HG03432 (cell line): ENCODE data around the gene DPYSL4.
A peak's percentile ranks its signal among the peaks of the same experiment; 100 is the strongest.

ENCODE experiments used
- ATAC-seq: cut with Tn5 transposase; IDR thresholded peaks from one replicate; pipeline ENCODE4 v1.9.1; 2021; ENCODE audit warnings: mild to moderate bottlenecking, moderate library complexity; ENCODE audit not compliant: unreplicated experiment

DPYSL4 gene

GRCh38 chr10:132162590-132163277, 24.0 kb upstream of the DPYSL4 start:
- ATAC-seq = no peak

GRCh38 chr10:132163278-132163765, 23.4 kb upstream of the DPYSL4 start:
- ATAC-seq = peak; percentile 70

- no peak for ATAC-seq
Measured at GRCh38 chr10:132163826-132164515, 22.8 kb upstream of the DPYSL4 start.

- ATAC-seq = no peak
Measured at GRCh38 chr10:132164761-132165278, 21.9 kb upstream of the DPYSL4 start.

DNA sequence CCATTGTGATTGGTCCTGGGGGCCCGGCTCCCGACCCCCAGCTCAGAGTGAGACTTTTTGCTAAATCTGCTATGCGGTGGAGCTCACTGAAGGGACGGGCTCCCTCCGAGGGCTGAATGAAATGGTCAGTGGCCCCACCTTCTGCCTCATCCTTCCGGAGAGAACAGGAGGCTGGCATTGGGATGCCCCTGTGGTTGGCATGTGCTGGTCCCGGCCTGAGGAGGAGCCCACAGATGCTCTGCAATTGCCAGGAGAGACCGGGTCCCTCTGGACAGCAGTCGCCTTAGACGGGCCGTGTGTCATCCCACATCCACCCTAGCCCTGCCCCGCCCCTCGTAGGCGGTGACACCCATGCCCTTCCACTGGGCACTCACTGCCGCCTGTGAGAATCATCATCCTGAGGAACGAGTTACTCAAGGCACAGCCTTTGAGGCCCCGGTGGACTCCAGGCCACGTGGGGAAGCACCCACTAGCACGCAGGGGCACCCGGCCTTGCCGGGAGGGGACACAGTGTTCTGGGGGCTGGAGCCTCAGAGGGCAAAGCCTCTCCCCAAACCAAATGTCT, 21.2 kb upstream of the DPYSL4 start:
- ATAC-seq = no peak

DNA sequence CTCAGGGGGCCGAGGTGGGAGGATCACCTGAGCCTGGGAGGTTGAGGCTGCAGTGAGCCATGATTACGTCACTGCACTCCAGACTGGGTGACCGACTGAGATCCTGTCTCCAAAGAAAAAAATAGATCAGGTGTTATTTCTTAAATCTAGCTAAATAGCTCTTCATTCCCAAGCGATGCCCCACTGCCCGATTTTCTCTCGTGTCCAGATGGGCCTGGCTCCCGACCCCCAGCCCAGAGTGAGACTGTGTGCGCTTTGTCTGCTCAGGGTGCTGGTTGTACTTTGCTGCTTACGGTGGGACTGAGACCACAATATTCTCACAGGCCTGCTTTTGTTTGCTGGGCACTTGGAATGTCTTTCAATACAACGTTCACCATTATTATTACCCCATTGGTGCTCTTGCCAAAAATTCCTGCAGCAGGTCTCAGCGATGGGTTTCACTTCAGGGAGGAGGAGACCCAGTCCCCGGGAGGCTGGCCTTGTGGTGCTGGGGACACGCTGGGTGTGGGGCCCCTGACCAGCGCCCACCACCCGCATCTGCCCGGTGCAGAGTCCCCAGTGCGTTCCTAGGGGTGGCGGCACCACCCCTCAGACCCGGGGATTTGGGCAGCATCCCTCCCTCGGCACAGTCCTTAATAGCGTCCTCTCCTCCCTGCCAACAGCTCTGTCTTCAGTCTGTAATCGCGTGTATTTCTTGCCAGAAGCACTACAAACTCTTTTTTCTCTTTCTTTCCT, 20.4 kb upstream of the DPYSL4 start:
- no peak for ATAC-seq

DNA sequence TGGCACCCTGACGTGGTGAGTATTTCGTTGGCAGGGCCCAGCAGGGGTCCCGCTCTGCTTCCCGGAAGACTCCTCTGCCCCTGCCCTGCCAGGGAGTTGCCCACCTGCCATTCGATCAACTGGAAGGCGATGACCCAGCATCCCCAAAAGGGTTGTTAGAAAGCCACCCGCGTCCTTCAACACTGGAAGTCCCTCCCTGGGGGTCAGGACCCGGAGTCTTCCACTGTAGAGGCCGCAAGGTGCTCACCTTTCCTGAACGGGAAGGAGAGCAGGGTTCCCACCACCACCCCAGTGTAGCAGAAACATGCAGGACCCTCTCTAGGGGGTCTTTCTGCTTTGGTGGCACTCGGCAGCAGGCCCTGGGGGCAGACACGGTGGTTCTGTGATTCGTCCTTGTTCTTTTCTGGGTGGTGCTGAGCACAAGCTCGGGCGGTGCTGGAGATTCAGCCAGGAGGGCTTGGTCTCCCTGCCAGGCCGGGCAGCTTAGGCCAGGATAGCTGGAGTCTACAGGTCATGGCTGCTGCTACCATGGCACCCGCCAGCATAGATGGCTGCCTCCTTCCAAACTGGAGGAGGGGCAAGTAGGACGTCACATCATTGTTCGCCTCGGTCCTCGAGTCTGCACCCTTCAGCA, 19.6 kb upstream of the DPYSL4 start:
- ATAC-seq = no peak

GRCh38 chr10:132167976-132168375, 18.8 kb upstream of the DPYSL4 start:
- ATAC-seq = no peak

GRCh38 chr10:132168571-132169030, 18.1 kb upstream of the DPYSL4 start:
- ATAC-seq = no peak

- ATAC-seq = no peak
Measured at GRCh38 chr10:132169031-132169765, 17.6 kb upstream of the DPYSL4 start.

DNA sequence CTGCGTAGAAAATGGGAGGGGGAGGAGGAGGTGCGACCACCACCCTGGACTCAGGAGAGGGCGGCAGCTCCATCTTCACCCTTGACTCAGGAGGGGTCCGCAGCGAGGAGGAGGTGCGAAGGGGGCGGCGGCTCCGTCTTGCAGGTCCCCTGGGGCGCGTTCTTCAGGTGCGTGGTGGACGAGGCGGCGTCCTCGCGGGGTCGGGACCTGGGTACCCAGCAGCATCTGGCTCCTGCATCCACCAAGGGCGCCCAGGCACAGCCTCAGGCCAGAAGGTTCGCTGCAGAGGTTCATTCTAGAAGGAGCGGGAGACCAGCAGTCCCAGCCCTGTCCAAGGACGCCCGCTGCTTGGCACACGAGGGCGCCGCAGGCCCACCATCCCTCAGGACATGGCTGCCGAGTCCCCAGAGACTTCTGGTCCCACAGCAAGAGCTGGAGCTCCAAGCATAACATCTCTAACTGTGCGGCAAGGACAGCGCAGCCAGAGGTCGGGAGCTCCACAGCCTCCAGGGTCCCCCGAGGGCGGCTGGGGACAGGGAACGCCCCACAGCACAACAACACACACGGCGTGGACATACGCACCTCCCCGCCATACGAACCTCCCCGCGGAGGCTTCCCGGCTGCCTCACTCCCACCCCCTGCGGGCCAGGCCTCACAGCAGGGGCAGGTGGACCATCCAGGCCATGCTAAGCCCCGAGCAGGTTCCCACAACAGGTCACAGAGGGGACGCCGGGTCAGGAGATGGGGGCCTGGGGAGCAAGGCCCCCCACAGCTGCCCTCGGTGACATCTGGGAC, 16.8 kb upstream of the DPYSL4 start:
- no peak for ATAC-seq

- ATAC-seq = no peak
Measured at GRCh38 chr10:132170561-132171361, 16.0 kb upstream of the DPYSL4 start.

DNA sequence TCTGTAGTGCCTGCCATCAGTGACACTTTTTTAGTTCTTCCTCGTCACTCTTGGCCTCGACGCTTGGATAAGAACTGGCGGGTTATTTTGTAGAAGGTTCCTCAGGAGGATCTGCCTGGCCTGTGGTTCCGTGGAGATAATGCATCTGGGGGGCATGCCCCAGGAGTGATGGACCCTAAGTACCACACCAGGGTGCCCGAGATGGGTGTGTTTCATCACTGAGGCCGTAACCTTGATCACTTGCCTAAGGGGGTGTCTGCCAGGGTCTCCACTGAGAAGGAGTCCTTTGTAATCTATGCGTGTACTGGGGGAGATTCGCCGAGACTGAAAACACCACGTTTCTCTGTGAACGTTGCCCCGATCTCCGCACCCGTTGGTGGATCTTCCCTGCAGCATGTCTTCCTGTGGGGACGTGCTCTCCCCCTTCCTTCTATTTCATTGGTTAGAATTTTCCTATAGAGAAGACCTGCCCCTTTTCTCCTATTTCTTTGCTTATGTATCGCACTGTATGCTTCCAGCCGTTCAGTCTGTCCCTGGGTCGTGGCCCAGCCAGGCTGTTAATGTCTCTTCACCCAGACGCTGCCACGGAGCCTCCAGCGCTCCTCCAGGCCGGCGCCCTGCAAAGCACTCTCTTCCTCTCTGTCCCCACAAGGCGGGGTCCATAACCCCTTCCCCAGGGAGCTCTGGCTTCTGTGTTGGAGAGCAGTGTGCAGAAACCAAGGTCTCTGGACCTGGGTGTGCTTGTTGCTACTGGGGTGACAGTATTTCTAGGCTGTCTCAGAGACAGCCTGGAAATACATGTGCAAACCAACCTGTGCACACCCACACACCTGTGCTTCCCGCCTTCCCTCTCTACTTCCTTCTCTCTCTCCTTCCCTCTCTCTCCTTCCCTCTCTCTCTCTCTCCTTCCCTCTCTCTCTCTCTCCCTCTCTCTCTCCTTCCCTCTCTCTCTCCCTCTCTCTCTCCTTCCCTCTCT, 14.4 kb upstream of the DPYSL4 start:
- no peak for ATAC-seq

- no peak for ATAC-seq
Measured at GRCh38 chr10:132173185-132173584, 13.6 kb upstream of the DPYSL4 start.

DNA sequence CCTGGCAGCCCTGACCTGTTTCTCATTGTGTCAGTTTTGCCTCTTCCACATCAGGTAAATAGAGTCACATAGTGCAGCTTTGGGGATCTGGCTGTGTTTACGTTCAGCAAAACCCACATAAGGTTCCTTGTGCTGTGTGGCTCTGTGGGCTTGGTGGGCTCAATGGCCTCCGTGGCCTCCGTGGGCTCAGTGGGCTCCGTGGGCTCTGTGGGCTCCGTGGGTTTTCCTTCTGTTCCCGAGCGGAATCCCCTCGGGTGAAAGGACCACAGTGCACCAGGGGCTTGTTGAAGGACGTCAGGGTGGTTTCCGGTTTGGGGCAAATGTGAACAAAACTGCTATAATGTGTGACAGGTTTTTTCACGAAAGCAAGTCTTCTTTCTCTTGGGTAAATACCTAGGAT, 12.5 kb upstream of the DPYSL4 start:
- no peak for ATAC-seq

DNA sequence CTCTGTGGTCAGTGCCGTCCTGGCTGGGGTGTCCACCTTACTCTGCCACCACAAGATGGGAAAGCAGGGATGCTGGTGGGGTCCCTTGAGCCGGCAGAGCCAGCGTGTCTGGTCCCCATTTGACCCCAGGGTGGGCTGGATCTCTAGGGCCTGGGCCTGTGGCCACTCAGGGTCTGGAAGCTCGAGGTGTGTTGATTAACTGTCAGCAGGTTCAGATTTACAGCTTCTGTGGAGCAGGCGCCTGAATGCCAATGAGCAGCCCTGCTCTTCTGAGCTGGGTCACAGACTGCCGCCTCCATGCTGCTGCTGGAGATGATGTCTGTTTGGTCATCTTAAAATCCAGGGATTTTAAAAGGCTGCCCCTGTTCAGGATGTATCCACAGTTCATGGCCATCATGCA, 11.3 kb upstream of the DPYSL4 start:
- ATAC-seq = no peak

- ATAC-seq = no peak
Measured at GRCh38 chr10:132175907-132176581, 10.7 kb upstream of the DPYSL4 start.
